H1 (cell line): ENCODE results near the gene RAPGEF6. TPM values are rescaled to one million over a fixed set of nuclear protein-coding genes. Genes with fewer than 3 reads are reported as not detected.

Experiments
- CTBP2 ChIP-seq: IDR thresholded peaks from 2 replicates; pipeline ENCODE4 v1.7.0; 2011; ENCODE audit warnings: borderline replicate concordance, mild to moderate bottlenecking, moderate library complexity, mixed read lengths, low read length; ENCODE audit not compliant: insufficient read depth, insufficient read length
- RFX5 ChIP-seq: IDR thresholded peaks from 2 replicates; pipeline ENCODE4 v1.6.1; 2011; ENCODE audit warnings: low read depth, low read length, improper control_type of control experiment, borderline replicate concordance
- polyA plus RNA-seq, 7 experiments: library from polyadenylated mRNA; depleted of rRNA in 3 of 7; stranded (reverse) in 5 of 7; unstranded in 2 of 7; fragments of >200 nt in 5 of 7; fragments of 200-250 nt in 2 of 7; gene quantifications; 1 replicate in 5 of 7; 2 replicates in 1 of 7; 4 replicates in 1 of 7; pipeline versions ENCODE4 v1.2.1 to v1.2.3, GENCODE V29; 2011 to 2013; ENCODE audit warnings: missing spikeins in 2 of 7, mixed read lengths in 2 of 7
- total RNA-seq: library from RNA; stranded (reverse); fragmentation: NEBNext Ultra II Directional; extraction: Animal tissue kit (Norgen Biotek cat#: 25700); gene quantifications from 2 replicates; pipeline ENCODE4 v1.2.1, GENCODE V29; 2021

Gene RAPGEF6
- total and polyA plus RNA-seq, 2 of the 8 experiments (the other 6 are each of a cell fraction or from before 2014, with no cell fraction given), result 4.8 to 20.0 TPM

GRCh38 chr5:131671994-131672655, 37.1 kb upstream of the RAPGEF6 start (continued):
- TF ChIP-seq CTBP2 (no peak), RFX5 (no peak)
- TF ChIP-seq, all 59 proteins: peak for 0
